Measurements from ENCODE around the gene GRM8.

DNA sequence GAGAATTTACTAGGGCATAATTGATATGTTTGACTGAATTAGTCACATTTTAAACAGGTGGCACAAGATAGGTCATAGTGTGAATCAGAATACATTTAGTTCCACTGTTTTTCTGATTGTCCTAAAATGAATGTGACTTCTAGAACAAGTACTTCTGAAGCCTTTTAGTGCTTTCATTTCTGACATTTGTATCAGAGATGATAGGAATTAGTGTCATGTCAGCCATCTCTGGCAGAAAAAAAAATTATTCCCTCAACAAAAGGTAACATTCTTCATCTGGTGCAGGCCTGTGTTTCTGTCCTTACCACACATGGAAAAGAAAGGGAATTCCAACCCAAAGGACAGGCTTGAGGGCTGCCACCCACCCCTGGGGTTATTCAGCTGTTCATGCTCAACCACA is 21.3 kb downstream of the GRM8 start:
- TF ChIP-seq, protein P1, sequence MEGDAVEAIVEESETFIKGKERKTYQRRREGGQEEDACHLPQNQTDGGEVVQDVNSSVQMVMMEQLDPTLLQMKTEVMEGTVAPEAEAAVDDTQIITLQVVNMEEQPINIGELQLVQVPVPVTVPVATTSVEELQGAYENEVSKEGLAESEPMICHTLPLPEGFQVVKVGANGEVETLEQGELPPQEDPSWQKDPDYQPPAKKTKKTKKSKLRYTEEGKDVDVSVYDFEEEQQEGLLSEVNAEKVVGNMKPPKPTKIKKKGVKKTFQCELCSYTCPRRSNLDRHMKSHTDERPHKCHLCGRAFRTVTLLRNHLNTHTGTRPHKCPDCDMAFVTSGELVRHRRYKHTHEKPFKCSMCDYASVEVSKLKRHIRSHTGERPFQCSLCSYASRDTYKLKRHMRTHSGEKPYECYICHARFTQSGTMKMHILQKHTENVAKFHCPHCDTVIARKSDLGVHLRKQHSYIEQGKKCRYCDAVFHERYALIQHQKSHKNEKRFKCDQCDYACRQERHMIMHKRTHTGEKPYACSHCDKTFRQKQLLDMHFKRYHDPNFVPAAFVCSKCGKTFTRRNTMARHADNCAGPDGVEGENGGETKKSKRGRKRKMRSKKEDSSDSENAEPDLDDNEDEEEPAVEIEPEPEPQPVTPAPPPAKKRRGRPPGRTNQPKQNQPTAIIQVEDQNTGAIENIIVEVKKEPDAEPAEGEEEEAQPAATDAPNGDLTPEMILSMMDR (conservative IDR thresholded peaks at IDR 0.05; ENCODE audit: low read depth, low read length) = no peak
- no peak for TF ChIP-seq EZH2 (IDR thresholded peaks at IDR 0.05; ENCODE audit: borderline replicate concordance, low read depth, low read length, poor library complexity, severe bottlenecking)
